ENCODE measurements around the gene NCOA3.
"Not testable (repeated sequence)": the region's sequence is repeated elsewhere in the genome, so short reads cannot be mapped to it uniquely, and the experiment has no call there.

The NCOA3 gene
- 148 to 201 (median 162) reads per million in 3 donors for total RNA-seq

- Histone ChIP-seq H3K4me1 (ENCODE audit: control insufficient read depth, insufficient read depth, low read length, poor library complexity, severe bottlenecking) (peaks cover 10% of the 10 kb centered on the region), H3K9me3 (ENCODE audit: control insufficient read depth, low read length) (no peaks in the 10 kb centered on the region), H3K4me3 (ENCODE audit: insufficient read depth, low read depth, low read length, poor library complexity, severe bottlenecking) (peak within 1 kb of the TSS; percentile 95), H3K27ac (ENCODE audit: insufficient read depth, low read length, poor library complexity, severe bottlenecking) (peak within 1 kb of the TSS; percentile 81), H3K27me3 (replicated peaks; ENCODE audit: control insufficient read depth, insufficient read depth, low read length, poor library complexity, severe bottlenecking) (no peaks in the 10 kb centered on the region), H3K36me3 (ENCODE audit: control insufficient read depth, insufficient read depth, low read length) (no peaks in the 10 kb centered on the region)
- DNase-seq, result peak; percentile 80 to 83 (median 82)
These were observed at the start of gene NCOA3 for GRCh38 chr20:47501482-47502270. NCOA3 (plus strand) TSS chr20:47501887; CDS start chr20:47622248, 120,361 bp downstream.

- Histone ChIP-seq H3K36me3 (ENCODE audit: control insufficient read depth, insufficient read depth, low read length) (no peaks in the 10 kb centered on the region), H3K9me3 (ENCODE audit: control insufficient read depth, low read length) (no peaks in the 10 kb centered on the region), H3K4me1 (ENCODE audit: control insufficient read depth, insufficient read depth, low read length, poor library complexity, severe bottlenecking) (no peaks in the 10 kb centered on the region), H3K27me3 (replicated peaks; ENCODE audit: control insufficient read depth, insufficient read depth, low read length, poor library complexity, severe bottlenecking) (no peaks in the 10 kb centered on the region), H3K4me3 (ENCODE audit: insufficient read depth, low read depth, low read length, poor library complexity, severe bottlenecking) (no peak overlapping the region), H3K27ac (ENCODE audit: insufficient read depth, low read length, poor library complexity, severe bottlenecking) (no peak overlapping the region)
- DNase-seq, result no peak
These were observed 48.9 kb upstream of the NCOA3 start for GRCh38 chr20:47452736-47453161.

GRCh38 chr20:47453167-47453782 lies 48.4 kb upstream of the NCOA3 start:
- no peaks in the 10 kb centered on the region for H3K36me3 ChIP-seq (ENCODE audit: control insufficient read depth, insufficient read depth, low read length)
- H3K4me3 ChIP-seq (ENCODE audit: insufficient read depth, low read depth, low read length, poor library complexity, severe bottlenecking), result no peak overlapping the region
- no peak overlapping the region for H3K27ac ChIP-seq (ENCODE audit: insufficient read depth, low read length, poor library complexity, severe bottlenecking)
- no peaks in the 10 kb centered on the region for H3K4me1 ChIP-seq (ENCODE audit: control insufficient read depth, insufficient read depth, low read length, poor library complexity, severe bottlenecking)
- H3K9me3 ChIP-seq (ENCODE audit: control insufficient read depth, low read length), result no peaks in the 10 kb centered on the region
- DNase-seq, result no peak
- no peaks in the 10 kb centered on the region for H3K27me3 ChIP-seq (replicated peaks; ENCODE audit: control insufficient read depth, insufficient read depth, low read length, poor library complexity, severe bottlenecking)

DNA sequence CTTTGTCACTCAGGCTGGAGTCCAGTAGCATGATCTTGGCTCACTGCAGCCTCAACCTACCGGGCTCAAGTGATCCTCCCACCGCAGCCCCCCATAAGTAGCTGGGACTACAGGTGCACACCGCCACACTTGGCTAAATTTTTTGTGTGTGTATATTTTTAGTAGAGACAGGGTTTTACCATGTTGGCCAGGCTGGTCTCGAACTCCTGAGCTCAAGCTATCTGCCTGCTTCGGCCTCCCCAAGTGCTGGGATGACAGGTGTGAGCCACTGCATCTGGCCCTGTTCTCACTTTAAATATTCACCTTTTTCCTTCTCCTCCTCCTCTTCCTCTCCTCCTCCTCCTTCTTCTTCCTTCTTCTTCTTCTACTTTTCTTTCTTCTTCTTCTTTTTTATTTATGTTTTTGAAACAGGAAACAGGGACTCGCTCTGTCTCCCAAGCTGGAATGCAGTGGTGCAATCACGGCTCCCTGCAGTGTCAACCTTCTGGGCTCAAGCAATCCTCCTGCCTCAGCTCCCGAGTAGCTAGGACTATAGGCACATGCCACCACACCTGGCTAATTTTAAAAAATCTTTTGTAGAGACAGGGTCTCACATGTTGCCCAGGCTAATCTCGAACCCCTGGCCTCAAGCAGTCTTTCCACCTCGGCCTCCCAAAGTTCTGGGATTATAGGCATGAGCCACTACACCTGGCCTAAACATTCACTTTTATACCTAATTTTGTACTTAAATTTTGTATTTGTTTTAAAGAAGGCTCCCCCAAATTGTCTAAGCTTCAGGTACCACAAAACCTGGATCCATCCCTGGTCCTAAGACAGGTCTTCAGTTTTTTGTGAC lies 47.2 kb upstream of the NCOA3 start:
- no peak overlapping the region for H3K4me3 ChIP-seq (ENCODE audit: insufficient read depth, low read depth, low read length, poor library complexity, severe bottlenecking)
- H3K27me3 ChIP-seq (replicated peaks; ENCODE audit: control insufficient read depth, insufficient read depth, low read length, poor library complexity, severe bottlenecking), result no peaks in the 10 kb centered on the region
- H3K27ac ChIP-seq (ENCODE audit: insufficient read depth, low read length, poor library complexity, severe bottlenecking), result no peak overlapping the region
- no peaks in the 10 kb centered on the region for H3K4me1 ChIP-seq (ENCODE audit: control insufficient read depth, insufficient read depth, low read length, poor library complexity, severe bottlenecking)
- H3K36me3 ChIP-seq (ENCODE audit: control insufficient read depth, insufficient read depth, low read length), result no peaks in the 10 kb centered on the region
- DNase-seq, result no peak
- H3K9me3 ChIP-seq (ENCODE audit: control insufficient read depth, low read length), result no peaks in the 10 kb centered on the region

DNA sequence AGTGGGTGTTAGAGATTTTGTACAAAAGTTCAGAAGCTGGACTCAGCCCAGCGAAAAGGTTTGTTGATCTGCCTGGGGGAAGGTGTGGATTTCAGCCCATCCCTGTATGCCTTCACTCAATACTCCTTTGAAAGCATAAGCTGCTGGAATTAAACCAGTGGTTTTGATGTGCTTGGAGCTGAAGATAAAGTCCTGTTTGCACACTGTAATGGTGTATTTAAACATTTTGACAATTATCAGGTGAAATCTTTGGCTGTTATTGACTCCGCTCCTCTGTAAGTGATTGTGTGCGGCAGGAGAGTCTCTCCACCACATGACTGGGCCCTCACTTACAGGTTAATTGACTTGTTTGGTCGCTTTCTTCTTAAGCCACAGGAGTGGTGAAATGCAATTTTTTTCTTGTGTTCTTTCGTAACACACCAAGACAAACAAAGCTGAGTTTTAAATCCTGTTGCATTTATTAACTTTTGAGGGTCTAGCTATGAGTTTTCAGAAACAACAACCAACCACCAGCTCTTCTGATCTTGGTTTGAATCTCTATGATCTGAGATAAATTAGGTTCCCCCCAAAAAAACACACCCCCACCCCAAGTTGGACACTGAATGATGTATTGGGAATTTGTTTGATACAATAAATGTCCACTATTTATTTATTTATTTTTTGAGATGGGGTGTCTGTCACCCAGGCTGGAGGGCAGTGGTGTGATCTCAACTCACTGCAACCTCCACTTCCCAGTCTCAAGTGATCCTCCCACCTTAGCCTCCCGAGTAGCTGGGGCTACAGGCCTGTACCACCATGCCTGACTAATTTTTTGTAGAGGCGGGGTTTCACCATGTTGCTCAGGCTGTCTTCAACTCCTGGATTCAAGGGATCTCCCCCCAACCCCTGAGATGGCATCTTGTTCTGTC lies 46.3 kb upstream of the NCOA3 start:
- Histone ChIP-seq H3K27me3 (replicated peaks; ENCODE audit: control insufficient read depth, insufficient read depth, low read length, poor library complexity, severe bottlenecking) (no peaks in the 10 kb centered on the region), H3K9me3 (ENCODE audit: control insufficient read depth, low read length) (no peaks in the 10 kb centered on the region), H3K27ac (ENCODE audit: insufficient read depth, low read length, poor library complexity, severe bottlenecking) (no peak overlapping the region), H3K36me3 (ENCODE audit: control insufficient read depth, insufficient read depth, low read length) (no peaks in the 10 kb centered on the region), H3K4me1 (ENCODE audit: control insufficient read depth, insufficient read depth, low read length, poor library complexity, severe bottlenecking) (no peaks in the 10 kb centered on the region), H3K4me3 (ENCODE audit: insufficient read depth, low read depth, low read length, poor library complexity, severe bottlenecking) (no peak overlapping the region)
- DNase-seq, result no peak

DNA sequence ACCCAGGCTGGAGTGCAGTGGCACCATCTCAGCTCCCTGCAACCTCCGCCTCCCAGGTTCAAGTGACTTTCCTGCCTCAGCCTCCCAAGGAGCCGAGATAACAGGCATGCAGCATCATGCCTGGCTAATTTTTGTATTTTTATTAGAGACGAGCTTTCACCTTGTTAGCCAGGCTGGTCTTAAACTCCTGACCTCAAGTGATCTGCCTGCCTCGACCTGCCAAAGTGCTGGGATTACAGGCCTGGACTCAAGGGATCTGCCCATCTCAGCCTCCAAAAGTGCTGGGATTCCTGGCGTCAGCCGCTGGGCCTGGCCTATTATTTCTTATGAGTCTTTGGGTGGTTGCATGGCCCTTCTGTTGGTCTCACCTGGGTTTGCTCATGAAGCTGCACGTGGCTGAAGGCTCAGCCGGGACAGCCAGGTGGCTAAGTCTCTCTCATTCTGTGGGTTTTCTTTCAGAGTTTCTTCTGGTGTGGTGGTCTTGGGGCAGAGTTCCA lies 45.6 kb upstream of the NCOA3 start:
- Histone ChIP-seq H3K4me3 (ENCODE audit: insufficient read depth, low read depth, low read length, poor library complexity, severe bottlenecking) (no peak overlapping the region), H3K36me3 (ENCODE audit: control insufficient read depth, insufficient read depth, low read length) (no peaks in the 10 kb centered on the region), H3K9me3 (ENCODE audit: control insufficient read depth, low read length) (no peaks in the 10 kb centered on the region), H3K4me1 (ENCODE audit: control insufficient read depth, insufficient read depth, low read length, poor library complexity, severe bottlenecking) (no peaks in the 10 kb centered on the region), H3K27me3 (replicated peaks; ENCODE audit: control insufficient read depth, insufficient read depth, low read length, poor library complexity, severe bottlenecking) (no peaks in the 10 kb centered on the region), H3K27ac (ENCODE audit: insufficient read depth, low read length, poor library complexity, severe bottlenecking) (no peak overlapping the region)
- DNase-seq, result no peak

- Histone ChIP-seq H3K36me3 (ENCODE audit: control insufficient read depth, insufficient read depth, low read length) (no peaks in the 10 kb centered on the region), H3K9me3 (ENCODE audit: control insufficient read depth, low read length) (no peaks in the 10 kb centered on the region), H3K27ac (ENCODE audit: insufficient read depth, low read length, poor library complexity, severe bottlenecking) (no peak overlapping the region), H3K4me3 (ENCODE audit: insufficient read depth, low read depth, low read length, poor library complexity, severe bottlenecking) (no peak overlapping the region), H3K27me3 (replicated peaks; ENCODE audit: control insufficient read depth, insufficient read depth, low read length, poor library complexity, severe bottlenecking) (no peaks in the 10 kb centered on the region), H3K4me1 (ENCODE audit: control insufficient read depth, insufficient read depth, low read length, poor library complexity, severe bottlenecking) (no peaks in the 10 kb centered on the region)
- no peak for DNase-seq
These were observed 44.5 kb upstream of the NCOA3 start for GRCh38 chr20:47456952-47457724.

DNA sequence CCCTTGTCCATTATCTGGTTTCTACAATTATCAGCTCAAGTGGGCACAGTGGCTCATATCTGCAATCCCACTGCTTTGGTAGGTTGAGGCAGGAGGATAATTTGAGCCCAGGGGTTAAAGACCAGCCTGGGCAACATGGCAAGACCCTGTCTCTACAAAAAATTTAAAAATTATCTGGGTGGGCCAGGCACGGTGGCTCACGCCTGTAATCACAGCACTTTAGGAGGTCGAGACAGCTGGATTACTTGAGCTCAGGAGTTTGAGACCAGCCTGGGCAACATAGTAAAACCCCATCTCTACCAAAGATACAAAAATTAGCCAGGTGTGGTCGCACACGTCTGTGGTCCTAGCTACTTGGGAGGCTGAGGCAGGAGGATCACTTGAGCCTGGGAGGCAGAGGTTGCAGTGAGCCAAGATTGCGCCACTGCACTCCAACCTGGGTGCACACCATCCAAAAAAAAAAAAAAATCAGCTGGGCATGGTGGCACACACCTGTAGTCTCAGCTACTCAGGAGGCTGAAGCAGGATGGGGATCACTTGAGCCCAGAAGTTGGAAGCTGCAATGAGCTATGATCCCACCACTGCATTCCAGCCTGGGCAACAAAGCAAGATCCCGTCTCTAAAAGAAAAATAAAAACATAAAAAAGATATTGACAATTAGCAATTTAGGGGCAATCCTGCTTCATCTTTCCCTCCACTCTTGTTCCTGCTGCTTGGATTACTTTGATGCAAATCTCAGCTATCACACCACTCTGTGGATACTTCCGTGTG lies 43.2 kb upstream of the NCOA3 start:
- not testable (repeated sequence) for H3K27me3 ChIP-seq (replicated peaks; ENCODE audit: control insufficient read depth, insufficient read depth, low read length, poor library complexity, severe bottlenecking); H3K4me3 ChIP-seq (ENCODE audit: insufficient read depth, low read depth, low read length, poor library complexity, severe bottlenecking); H3K36me3 ChIP-seq (ENCODE audit: control insufficient read depth, insufficient read depth, low read length); H3K27ac ChIP-seq (ENCODE audit: insufficient read depth, low read length, poor library complexity, severe bottlenecking); H3K9me3 ChIP-seq (ENCODE audit: control insufficient read depth, low read length); H3K4me1 ChIP-seq (ENCODE audit: control insufficient read depth, insufficient read depth, low read length, poor library complexity, severe bottlenecking); DNase-seq
